ENCODE measurements around the gene NELFA. TPM values are rescaled to one million over a fixed set of nuclear protein-coding genes. Genes with fewer than 3 reads are reported as not detected.

NELFA gene
- total and polyA plus RNA-seq, 10 of the 15 experiments (the other 5 are each of a cell fraction or from before 2014, with no cell fraction given): 0.39 to 38.6 (median 16.7) TPM

- ATAC-seq (no peak), DNase-seq (ENCODE audit: low read depth, low spot score) (no peak), FAIRE-seq (no peak)
- Histone ChIP-seq H3K27ac (ENCODE audit: control insufficient read depth, insufficient read depth) (no peak overlapping the region), H3K27me3 (replicated peaks in 1 of 2; ENCODE audit: control insufficient read depth in 2 of 2, insufficient read depth in 2 of 2, low read length in 1 of 2) (no peaks in the 10 kb centered on the region), H3K36me3 (ENCODE audit: control insufficient read depth in 2 of 2, insufficient read depth in 2 of 2, low read length in 1 of 2) (peaks cover 20 to 31% of the 10 kb centered on the region in 2 experiments), H3K79me2 (ENCODE audit: control insufficient read depth, insufficient read depth, low read length) (no peaks in the 10 kb centered on the region), H3K9me3 (replicated peaks; ENCODE audit: control insufficient read depth, insufficient read depth, low read length) (no peaks in the 10 kb centered on the region), H3K4me2 (ENCODE audit: control insufficient read depth, insufficient read depth) (no peak overlapping the region), H3K9ac (ENCODE audit: control insufficient read depth, insufficient read depth, low read length) (no peak overlapping the region), H3K4me3 (no peak overlapping the region), H3K4me1 (ENCODE audit: control insufficient read depth, insufficient read depth, low read length) (no peaks in the 10 kb centered on the region), H2AFZ (ENCODE audit: control insufficient read depth, low read depth, low read length) (no peak overlapping the region), H4K20me1 (ENCODE audit: control insufficient read depth, insufficient read depth) (no peaks in the 10 kb centered on the region)
- RAD21 ChIA-PET (ENCODE audit: unreplicated experiment): no interaction called here
- CTCF ChIA-PET: no interaction called here
- intact Hi-C loops (cut with micrococcal nuclease; ENCODE audit: unreplicated experiment) (no loop called here), in situ Hi-C loops (cut with MboI) (no loop called here)
- no TSS peak for BruUV-seq (replicated peaks)
- TF ChIP-seq MEF2A (IDR thresholded peaks at IDR 0.05; ENCODE audit: insufficient read depth, low read depth, low read length) (no peak), CBFB (IDR thresholded peaks at IDR 0.05; ENCODE audit: low read depth) (no peak)
- POLR2A ChIA-PET: interaction anchor here (0.6 kb wide), 2 partner anchors 1116 to 1354 kb away, joined by 3 to 7 read pairs; no protein-coding TSS in a partner anchor
- WGBS (ENCODE audit: insufficient coverage, insufficient replicate concordance, low lambda C conversion rate, missing lambda C conversion rate): 88% methylated on average over 8 of the region's 8 CpGs
- SMC1A ChIA-PET (ENCODE audit: uncharacterized antibody, unreplicated experiment): no interaction called here
These were observed 70.7 kb downstream of the NELFA start for GRCh38 chr4:1938027-1938426.

GRCh38 chr4:1937550-1937949, 71.2 kb downstream of the NELFA start:
- Histone ChIP-seq H3K79me2 (ENCODE audit: control insufficient read depth, insufficient read depth, low read length) (no peaks in the 10 kb centered on the region), H3K4me2 (ENCODE audit: control insufficient read depth, insufficient read depth) (no peak overlapping the region), H3K4me1 (ENCODE audit: control insufficient read depth, insufficient read depth, low read length) (no peaks in the 10 kb centered on the region), H3K9ac (ENCODE audit: control insufficient read depth, insufficient read depth, low read length) (no peak overlapping the region), H3K27me3 (replicated peaks in 1 of 2; ENCODE audit: control insufficient read depth in 2 of 2, insufficient read depth in 2 of 2, low read length in 1 of 2) (no peaks in the 10 kb centered on the region), H4K20me1 (ENCODE audit: control insufficient read depth, insufficient read depth) (no peaks in the 10 kb centered on the region), H2AFZ (ENCODE audit: control insufficient read depth, low read depth, low read length) (no peak overlapping the region), H3K27ac (ENCODE audit: control insufficient read depth, insufficient read depth) (no peak overlapping the region), H3K9me3 (replicated peaks; ENCODE audit: control insufficient read depth, insufficient read depth, low read length) (no peaks in the 10 kb centered on the region), H3K36me3 (ENCODE audit: control insufficient read depth in 2 of 2, insufficient read depth in 2 of 2, low read length in 1 of 2) (peaks cover 22 to 31% of the 10 kb centered on the region in 2 experiments), H3K4me3 (no peak overlapping the region)
- SMC1A ChIA-PET (ENCODE audit: uncharacterized antibody, unreplicated experiment): interaction anchor here (1.1 kb wide), 1 partner anchor 92 kb away, joined by 4 read pairs; no protein-coding TSS in a partner anchor
- DNase-seq (ENCODE audit: low read depth, low spot score): no peak
- BruUV-seq (replicated peaks): TSS peak; percentile 31
- ATAC-seq: no peak
- FAIRE-seq: no peak
- 98% methylated on average over 3 of the region's 3 CpGs for WGBS (ENCODE audit: insufficient coverage, insufficient replicate concordance, low lambda C conversion rate, missing lambda C conversion rate)
- CTCF ChIA-PET: interaction anchor here (1.8 kb wide), 1 partner anchor 38 kb away, joined by 8 read pairs; no protein-coding TSS in a partner anchor
- POLR2A ChIA-PET: no interaction called here
- in situ Hi-C loops (cut with MboI) (no loop called here), intact Hi-C loops (cut with micrococcal nuclease; ENCODE audit: unreplicated experiment) (no loop called here)
- no peak for TF ChIP-seq POLR2AphosphoS5 (IDR thresholded peaks at IDR 0.05; ENCODE audit: low read length)
- RAD21 ChIA-PET (ENCODE audit: unreplicated experiment): no interaction called here

All from GM12878 (cell line).